Measurements from ENCODE around the gene PCDHGB4.
"Not testable (repeated sequence)": the region's sequence is repeated elsewhere in the genome, so short reads cannot be mapped to it uniquely, and the experiment has no call there.

The PCDHGB4 gene

DNA sequence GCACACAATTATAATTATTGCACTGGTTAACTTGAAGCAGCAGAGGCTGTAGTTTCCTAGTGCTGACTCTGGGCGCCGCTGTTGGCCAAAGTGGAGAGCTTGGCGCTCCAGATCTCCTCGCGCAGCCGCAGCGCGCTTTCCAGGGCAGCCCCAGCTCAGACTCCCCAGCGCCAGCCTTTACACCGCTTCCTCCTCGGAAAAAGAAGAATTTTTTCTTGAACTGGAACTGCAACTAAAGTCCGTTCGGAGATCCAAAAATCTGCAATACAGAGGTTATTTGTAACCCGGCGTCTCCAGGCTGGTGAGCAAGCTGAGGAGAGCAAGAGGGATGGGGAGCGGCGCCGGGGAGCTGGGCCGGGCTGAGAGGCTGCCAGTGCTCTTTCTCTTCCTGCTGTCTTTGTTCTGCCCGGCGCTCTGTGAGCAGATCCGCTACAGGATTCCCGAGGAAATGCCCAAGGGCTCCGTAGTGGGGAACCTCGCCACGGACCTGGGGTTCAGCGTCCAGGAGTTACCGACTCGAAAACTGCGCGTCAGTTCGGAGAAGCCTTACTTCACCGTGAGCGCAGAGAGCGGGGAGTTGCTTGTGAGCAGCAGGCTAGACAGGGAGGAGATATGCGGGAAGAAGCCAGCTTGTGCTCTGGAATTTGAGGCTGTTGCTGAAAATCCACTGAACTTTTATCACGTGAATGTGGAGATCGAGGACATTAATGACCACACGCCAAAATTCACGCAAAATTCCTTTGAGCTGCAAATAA lies at the start of gene PCDHGB4:
PCDHGB4 (plus strand) TSS at position 142 of the 755 bp plus-strand sequence; CDS start at position 329, 187 bp downstream.
- not testable (repeated sequence) for DNase-seq

GRCh38 chr5:141338538-141339306 lies 48.8 kb upstream of the PCDHGB4 start, which contains the start of gene PCDHGA2:
Gene PCDHGA2 (plus strand): TSS chr5:141338760.
- no peak for DNase-seq

GRCh38 chr5:141340781-141341354 lies 46.6 kb upstream of the PCDHGB4 start:
- DNase-seq = not testable (repeated sequence)

GRCh38 chr5:141342773-141343172 lies 44.7 kb upstream of the PCDHGB4 start:
- DNase-seq = no peak

DNA sequence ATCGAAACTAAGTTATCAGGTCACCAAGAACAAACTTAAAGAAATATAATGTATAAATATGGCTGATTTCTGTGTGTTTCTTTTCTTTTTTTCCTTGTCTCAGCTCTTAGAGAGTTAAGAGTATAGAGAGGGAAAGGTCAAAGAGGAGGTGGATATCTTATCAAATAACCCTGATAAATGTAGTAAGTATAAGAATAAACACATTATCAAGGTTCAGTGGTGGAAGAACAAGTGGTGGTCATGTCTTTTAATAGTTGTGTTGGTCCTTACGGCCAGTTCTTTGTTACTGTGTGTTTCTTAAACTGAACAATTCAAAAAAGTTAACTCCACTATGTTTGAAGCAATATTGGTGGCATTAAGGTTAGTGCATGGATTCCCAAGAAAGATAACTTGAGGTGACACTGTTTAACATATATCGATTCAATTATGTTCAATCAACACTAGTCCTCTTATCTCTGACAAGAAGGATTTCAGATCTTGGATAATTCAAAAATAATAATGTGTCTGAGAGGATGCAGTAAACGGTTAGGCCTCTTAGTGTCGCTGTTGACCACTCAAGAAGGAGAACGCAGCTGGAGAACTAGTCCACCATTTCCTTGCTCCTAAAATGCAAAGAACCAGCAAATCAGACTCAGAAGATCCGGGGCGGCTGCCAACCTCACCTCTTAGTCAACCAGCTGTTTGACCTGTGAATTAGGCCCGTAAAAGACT lies 44.1 kb upstream of the PCDHGB4 start, which contains the start of gene PCDHGA3:
PCDHGA3 (plus strand) TSS at position 588 of the 711 bp plus-strand sequence. CDS start 205 bp downstream, outside the sequence.
- no peak for DNase-seq

DNA sequence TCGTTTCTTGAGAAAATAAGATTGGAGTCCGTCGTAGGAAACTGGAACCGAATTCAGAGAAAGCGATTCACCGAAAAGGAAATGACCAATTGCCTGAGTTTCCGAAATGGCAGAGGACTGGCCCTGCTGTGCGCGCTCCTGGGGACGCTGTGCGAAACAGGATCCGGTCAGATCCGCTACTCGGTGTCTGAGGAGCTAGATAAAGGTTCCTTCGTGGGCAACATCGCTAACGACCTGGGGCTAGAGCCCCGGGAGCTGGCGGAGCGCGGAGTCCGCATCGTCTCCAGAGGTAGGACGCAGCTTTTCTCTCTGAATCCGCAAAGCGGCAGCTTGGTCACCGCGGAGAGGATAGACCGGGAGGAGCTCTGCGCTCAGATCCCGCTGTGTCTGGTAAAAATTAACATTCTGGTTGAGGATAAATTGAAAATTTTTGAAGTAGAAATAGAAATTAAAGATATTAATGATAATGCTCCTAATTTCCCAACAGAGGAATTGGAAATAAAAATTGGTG lies 43.5 kb upstream of the PCDHGB4 start:
- DNase-seq = no peak

GRCh38 chr5:141345327-141345726 lies 42.2 kb upstream of the PCDHGB4 start:
- DNase-seq = no peak

DNA sequence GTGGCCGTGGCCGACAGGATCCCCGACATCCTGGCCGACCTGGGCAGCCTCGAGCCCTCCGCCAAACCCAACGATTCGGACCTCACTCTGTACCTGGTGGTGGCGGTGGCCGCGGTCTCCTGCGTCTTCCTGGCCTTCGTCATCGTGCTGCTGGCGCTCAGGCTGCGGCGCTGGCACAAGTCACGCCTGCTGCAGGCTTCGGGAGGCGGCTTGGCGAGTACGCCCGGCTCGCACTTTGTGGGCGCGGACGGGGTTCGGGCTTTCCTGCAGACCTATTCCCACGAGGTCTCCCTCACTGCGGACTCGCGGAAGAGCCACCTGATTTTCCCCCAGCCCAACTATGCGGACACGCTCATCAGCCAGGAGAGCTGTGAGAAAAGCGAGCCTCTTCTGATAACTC lies 41.5 kb upstream of the PCDHGB4 start:
- DNase-seq = not testable (repeated sequence)

DNA sequence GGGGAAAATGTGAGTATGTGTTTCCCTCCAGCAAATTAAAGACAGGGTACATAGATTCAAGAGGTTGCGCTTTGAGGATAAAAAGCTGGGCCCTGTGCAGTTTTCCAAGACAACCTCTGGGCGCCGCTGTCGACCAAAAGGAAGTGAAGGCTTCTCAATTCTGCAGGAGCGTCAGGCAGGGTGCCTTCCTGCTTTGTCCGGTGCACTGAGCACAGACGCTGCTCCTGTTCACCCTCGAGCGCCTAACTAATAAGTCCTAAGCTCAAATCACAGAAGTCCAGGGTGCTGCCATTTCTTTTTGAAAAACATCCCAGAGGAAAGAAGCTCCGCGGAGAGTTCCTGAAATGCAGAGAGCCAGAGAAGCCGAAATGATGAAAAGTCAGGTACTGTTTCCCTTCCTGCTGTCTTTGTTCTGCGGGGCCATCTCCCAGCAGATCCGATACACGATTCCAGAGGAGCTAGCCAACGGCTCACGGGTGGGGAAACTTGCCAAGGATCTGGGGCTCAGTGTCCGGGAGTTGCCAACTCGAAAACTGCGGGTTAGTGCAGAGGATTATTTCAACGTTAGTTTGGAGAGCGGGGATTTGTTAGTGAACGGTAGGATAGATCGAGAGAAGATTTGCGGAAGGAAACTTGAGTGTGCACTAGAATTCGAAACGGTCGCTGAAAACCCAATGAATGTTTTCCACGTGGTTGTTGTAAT lies 37.4 kb upstream of the PCDHGB4 start, which contains the start of gene PCDHGB1:
PCDHGB1 (plus strand) TSS at position 183 of the 703 bp plus-strand sequence; CDS start at position 345, 162 bp downstream.
- DNase-seq = no peak

DNA sequence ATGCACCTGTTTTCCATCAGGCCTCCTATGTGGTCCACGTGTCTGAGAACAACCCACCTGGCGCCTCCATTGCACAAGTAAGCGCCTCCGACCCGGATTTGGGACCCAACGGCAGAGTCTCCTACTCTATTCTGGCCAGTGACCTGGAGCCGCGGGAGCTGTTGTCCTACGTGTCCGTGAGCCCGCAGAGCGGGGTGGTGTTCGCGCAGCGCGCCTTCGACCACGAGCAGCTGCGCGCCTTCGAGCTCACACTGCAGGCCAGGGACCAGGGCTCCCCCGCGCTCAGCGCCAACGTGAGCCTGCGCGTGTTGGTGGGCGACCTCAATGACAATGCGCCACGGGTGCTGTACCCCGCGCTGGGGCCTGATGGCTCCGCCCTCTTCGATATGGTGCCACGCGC lies 35.9 kb upstream of the PCDHGB4 start:
- DNase-seq = no peak

DNA sequence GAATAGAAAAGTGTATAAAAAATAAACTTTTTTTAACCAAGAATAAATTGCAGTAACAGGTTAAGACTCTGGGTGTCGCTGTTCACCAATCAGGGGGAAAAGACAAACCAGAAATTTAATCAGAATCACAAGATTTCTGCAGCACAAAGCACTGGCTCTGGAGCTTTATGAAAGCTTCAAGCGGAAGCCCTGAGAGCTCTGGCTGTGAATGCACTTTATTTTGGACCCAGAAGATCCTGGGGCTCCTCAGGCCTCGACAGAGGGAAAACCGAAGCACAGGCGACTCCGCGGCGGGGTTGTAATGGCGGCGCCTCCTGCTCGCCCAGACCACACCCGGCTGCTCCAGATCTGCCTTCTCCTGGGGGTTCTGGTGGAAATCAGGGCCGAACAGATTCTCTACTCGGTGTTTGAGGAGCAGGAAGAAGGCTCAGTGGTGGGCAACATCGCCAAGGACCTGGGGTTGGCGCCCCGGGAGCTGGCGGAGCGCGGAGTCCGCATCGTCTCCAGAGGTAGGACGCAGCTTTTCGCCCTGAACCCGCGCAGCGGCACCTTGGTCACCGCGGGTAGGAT lies 32.5 kb upstream of the PCDHGB4 start, which contains the start of gene PCDHGA4:
PCDHGA4 (plus strand) TSS at position 122 of the 570 bp plus-strand sequence; CDS start at position 209, 87 bp downstream.
- no peak for DNase-seq

GRCh38 chr5:141355641-141356040 lies 31.9 kb upstream of the PCDHGB4 start:
- no peak for DNase-seq

DNA sequence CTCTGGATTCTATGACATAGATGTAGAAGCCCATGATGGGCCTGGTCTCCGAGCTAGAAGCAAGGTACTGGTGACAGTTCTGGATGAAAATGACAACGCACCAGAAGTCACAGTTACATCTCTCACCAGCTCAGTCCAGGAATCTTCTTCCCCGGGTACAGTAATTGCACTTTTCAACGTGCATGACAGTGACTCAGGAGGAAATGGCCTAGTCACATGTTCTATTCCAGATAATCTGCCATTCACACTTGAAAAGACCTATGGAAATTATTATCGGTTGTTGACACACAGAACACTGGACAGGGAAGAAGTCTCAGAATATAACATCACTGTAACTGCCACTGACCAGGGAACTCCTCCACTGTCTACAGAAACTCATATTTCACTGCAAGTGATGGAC lies 31.4 kb upstream of the PCDHGB4 start:
- DNase-seq = no peak

GRCh38 chr5:141356950-141357349 lies 30.5 kb upstream of the PCDHGB4 start:
- DNase-seq = no peak

DNA sequence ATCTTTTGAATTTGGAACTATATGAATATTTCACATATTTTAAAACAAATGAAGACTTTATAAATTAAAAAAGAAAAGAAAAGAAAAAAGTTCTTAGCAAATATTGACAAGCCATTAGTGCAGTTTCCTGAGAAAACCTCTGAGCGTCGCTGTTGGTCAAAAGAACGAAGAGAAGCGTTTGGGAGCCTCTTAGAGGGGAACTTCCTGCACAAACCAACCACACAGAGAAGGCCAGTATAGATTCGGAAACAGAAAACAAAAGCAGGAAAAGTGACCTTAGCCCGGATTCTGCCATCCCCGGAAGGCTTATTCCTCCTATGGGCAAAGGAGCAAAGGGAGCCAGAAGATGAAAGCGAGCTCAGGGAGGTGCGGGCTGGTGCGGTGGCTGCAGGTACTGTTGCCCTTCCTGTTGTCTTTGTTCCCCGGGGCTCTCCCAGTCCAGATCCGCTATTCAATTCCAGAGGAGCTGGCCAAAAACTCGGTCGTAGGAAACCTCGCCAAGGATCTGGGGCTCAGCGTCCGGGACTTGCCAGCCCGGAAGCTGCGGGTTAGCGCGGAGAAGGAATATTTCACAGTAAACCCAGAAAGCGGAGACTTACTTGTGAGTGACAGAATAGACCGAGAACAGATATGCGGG lies 27.6 kb upstream of the PCDHGB4 start, which contains the start of gene PCDHGB2:
PCDHGB2 (plus strand) TSS at position 205 of the 637 bp plus-strand sequence; CDS start at position 347, 142 bp downstream.
- no peak for DNase-seq

- no peak for DNase-seq
Observed at GRCh38 chr5:141360685-141361084, 26.8 kb upstream of the PCDHGB4 start.

- no peak for DNase-seq
Observed at GRCh38 chr5:141362719-141363118, 24.8 kb upstream of the PCDHGB4 start.

GRCh38 chr5:141363952-141364660 lies 23.4 kb upstream of the PCDHGB4 start, which contains the start of gene PCDHGA5:
Gene PCDHGA5 (plus strand): TSS chr5:141364162. CDS start chr5:141364331, 169 bp downstream.
- DNase-seq = no peak

DNA sequence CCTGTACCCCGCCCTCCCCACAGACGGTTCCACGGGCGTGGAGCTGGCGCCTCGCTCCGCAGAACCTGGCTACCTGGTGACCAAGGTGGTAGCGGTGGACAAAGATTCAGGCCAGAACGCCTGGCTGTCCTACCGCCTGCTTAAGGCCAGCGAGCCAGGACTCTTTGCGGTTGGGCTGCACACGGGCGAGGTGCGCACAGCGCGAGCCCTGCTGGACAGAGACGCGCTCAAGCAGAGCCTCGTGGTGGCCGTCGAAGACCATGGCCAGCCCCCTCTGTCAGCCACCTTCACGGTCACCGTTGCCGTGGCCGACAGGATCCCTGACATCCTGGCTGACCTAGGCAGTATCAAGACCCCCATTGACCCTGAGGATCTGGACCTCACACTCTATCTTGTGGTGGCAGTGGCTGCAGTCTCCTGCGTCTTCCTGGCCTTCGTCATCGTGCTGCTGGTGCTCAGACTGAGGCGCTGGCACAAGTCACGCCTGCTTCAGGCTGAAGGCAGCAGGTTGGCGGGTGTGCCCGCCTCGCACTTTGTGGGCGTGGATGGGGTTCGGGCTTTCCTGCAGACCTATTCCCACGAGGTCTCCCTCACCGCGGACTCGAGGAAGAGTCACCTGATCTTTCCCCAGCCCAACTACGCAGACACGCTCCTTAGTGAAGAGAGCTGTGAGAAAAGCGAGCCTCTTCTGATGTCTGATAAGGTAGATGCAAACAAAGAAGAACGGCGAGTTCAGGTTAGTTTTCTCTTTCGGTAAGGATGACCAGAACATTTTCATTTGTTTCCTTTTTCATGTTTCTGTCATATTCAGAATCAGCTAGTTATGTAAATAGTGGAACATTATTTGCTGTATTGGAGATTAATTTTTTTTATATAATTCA lies 21.2 kb upstream of the PCDHGB4 start:
- no peak for DNase-seq

Data from DMS79 treated with DMSO at 0.1 percent for 48 hours (cell line).